Activated naive CD4-positive, alpha-beta T cell treated with anti-CD3 and anti-CD28 coated beads for 36 hours (primary cell): Measurements from ENCODE around the gene EPG5. TPM values are rescaled to one million over a fixed set of nuclear protein-coding genes. Genes with fewer than 3 reads are reported as not detected.
"Not testable (repeated sequence)": the region's sequence is repeated elsewhere in the genome, so short reads cannot be mapped to it uniquely, and the experiment has no call there.

Source experiments
- CTCF ChIA-PET: fragments of 350-600 bp; sonication (Branson Sonifier 250); formaldehyde crosslinking; loops from one replicate; lab custom pipeline; 2021; ENCODE audit warnings: antibody characterized with exemption; lab: Charles Lee
- DNase-seq: peaks from one replicate; pipeline ENCODE4 v3.0.0-alpha.2; 2020
- H3K27ac Mint-ChIP-seq: one replicate; pipeline ENCODE4 v1.8.0; 2021; ENCODE audit warnings: mild to moderate bottlenecking, mixed read lengths
- H3K27me3 Mint-ChIP-seq: one replicate; pipeline ENCODE4 v1.8.0; 2021; ENCODE audit warnings: low read depth, mixed read lengths
- H3K36me3 Mint-ChIP-seq: one replicate; pipeline ENCODE4 v1.8.0; 2021; ENCODE audit warnings: low read depth, mixed read lengths
- H3K4me1 Mint-ChIP-seq: one replicate; pipeline ENCODE4 v1.8.0; 2021; ENCODE audit warnings: low read depth, mixed read lengths
- H3K4me3 Mint-ChIP-seq: one replicate; pipeline ENCODE4 v1.8.0; 2021; ENCODE audit warnings: mild to moderate bottlenecking, moderate library complexity, mixed read lengths
- H3K9me3 Mint-ChIP-seq: one replicate; pipeline ENCODE4 v1.8.0; 2021; ENCODE audit warnings: mixed read lengths
- intact Hi-C: fragments of 100-400 bp; cut with micrococcal nuclease; formaldehyde crosslinking; loops from one replicate; pipeline ENCODE4 v1.15.1; 2023
- total RNA-seq, 2 experiments: library from RNA; stranded (reverse); gene quantifications; one replicate each; pipeline ENCODE4 v1.2.3, GENCODE V29; 2021

EPG5 gene
- total RNA-seq, 2 experiments from 2014 or later: 18.3 to 21.2 TPM

- Mint-ChIP-seq H3K9me3 (peaks cover 3% of the 10 kb centered on the region), H3K27ac (no peak overlapping the region), H3K4me3 (no peak overlapping the region), H3K36me3 (peaks cover 58% of the 10 kb centered on the region), H3K4me1 (peaks cover 10% of the 10 kb centered on the region), H3K27me3 (no peaks in the 10 kb centered on the region)
- intact Hi-C loops: no loop called here
- DNase-seq: no peak
- CTCF ChIA-PET: interaction anchor here (0.6 to 2.1 kb wide), 3 partner anchors 14 to 174 kb away, joined by 3 to 6 read pairs (median 3); no protein-coding TSS in a partner anchor
These were observed 105.2 kb downstream of the EPG5 start for GRCh38 chr18:45861926-45862325.

GRCh38 chr18:45860971-45861370 is 106.2 kb downstream of the EPG5 start:
- no peak for DNase-seq
- peaks cover 53% of the 10 kb centered on the region for H3K36me3 Mint-ChIP-seq
- no peaks in the 10 kb centered on the region for H3K27me3 Mint-ChIP-seq
- no peak overlapping the region for H3K4me3 Mint-ChIP-seq
- peaks cover 3% of the 10 kb centered on the region for H3K9me3 Mint-ChIP-seq
- intact Hi-C loops: no loop called here
- H3K4me1 Mint-ChIP-seq: peaks cover 10% of the 10 kb centered on the region
- H3K27ac Mint-ChIP-seq: no peak overlapping the region
- CTCF ChIA-PET: interaction anchor here (0.6 to 2.1 kb wide), 3 partner anchors 17 to 22 kb away, joined by 3 to 6 read pairs (median 3); no protein-coding TSS in a partner anchor

GRCh38 chr18:45860492-45860891 is 106.6 kb downstream of the EPG5 start:
- H3K4me1 Mint-ChIP-seq: peaks cover 10% of the 10 kb centered on the region
- H3K4me3 Mint-ChIP-seq: no peak overlapping the region
- H3K9me3 Mint-ChIP-seq: peaks cover 3% of the 10 kb centered on the region
- intact Hi-C loops: no loop called here
- peaks cover 53% of the 10 kb centered on the region for H3K36me3 Mint-ChIP-seq
- no peaks in the 10 kb centered on the region for H3K27me3 Mint-ChIP-seq
- no peak overlapping the region for H3K27ac Mint-ChIP-seq
- CTCF ChIA-PET: interaction anchor here (1.6 to 2.1 kb wide), 2 partner anchors 18 to 21 kb away, joined by 3 to 6 read pairs; no protein-coding TSS in a partner anchor
- no peak for DNase-seq

- no peaks in the 10 kb centered on the region for H3K27me3 Mint-ChIP-seq
- H3K27ac Mint-ChIP-seq: no peak overlapping the region
- CTCF ChIA-PET: interaction anchor here (0.6 kb wide), 1 partner anchor 170 kb away, joined by 3 read pairs; no protein-coding TSS in a partner anchor
- peaks cover 3% of the 10 kb centered on the region for H3K9me3 Mint-ChIP-seq
- peaks cover 8% of the 10 kb centered on the region for H3K4me1 Mint-ChIP-seq
- H3K4me3 Mint-ChIP-seq: no peak overlapping the region
- intact Hi-C loops: no loop called here
- H3K36me3 Mint-ChIP-seq: peaks cover 44% of the 10 kb centered on the region
- DNase-seq: no peak
These were observed 107.8 kb downstream of the EPG5 start for GRCh38 chr18:45859334-45859733.

GRCh38 chr18:45856531-45856930 is 110.6 kb downstream of the EPG5 start:
- CTCF ChIA-PET: interaction anchor here (0.6 to 2.3 kb wide), 2 partner anchors 23 to 160 kb away, joined by 3 to 10 read pairs; no protein-coding TSS in a partner anchor
- Mint-ChIP-seq H3K27me3 (no peaks in the 10 kb centered on the region), H3K9me3 (no peaks in the 10 kb centered on the region), H3K36me3 (peaks cover 43% of the 10 kb centered on the region), H3K4me3 (no peak overlapping the region), H3K4me1 (no peaks in the 10 kb centered on the region), H3K27ac (no peak overlapping the region)
- DNase-seq: no peak
- intact Hi-C loops: no loop called here

GRCh38 chr18:45854036-45854586 is 113.0 kb downstream of the EPG5 start:
- CTCF ChIA-PET: interaction anchor here (0.9 to 1.4 kb wide), 3 partner anchors 7 to 26 kb away, joined by 3 to 5 read pairs (median 4); no protein-coding TSS in a partner anchor
- intact Hi-C loops: no loop called here
- Mint-ChIP-seq H3K4me1 (no peaks in the 10 kb centered on the region), H3K27ac (no peak overlapping the region), H3K36me3 (peaks cover 39% of the 10 kb centered on the region), H3K9me3 (no peaks in the 10 kb centered on the region), H3K27me3 (no peaks in the 10 kb centered on the region), H3K4me3 (no peak overlapping the region)
- no peak for DNase-seq

- intact Hi-C loops: no loop called here
- Mint-ChIP-seq H3K4me3 (no peak overlapping the region), H3K27me3 (no peaks in the 10 kb centered on the region), H3K4me1 (no peaks in the 10 kb centered on the region), H3K27ac (peak overlapping the region; percentile 15), H3K9me3 (no peaks in the 10 kb centered on the region), H3K36me3 (peaks cover 31% of the 10 kb centered on the region)
- DNase-seq: no peak
- CTCF ChIA-PET: no interaction called here
These were observed 114.5 kb downstream of the EPG5 start for GRCh38 chr18:45852631-45853030.

GRCh38 chr18:45851161-45851925 is 115.8 kb downstream of the EPG5 start:
- H3K27ac Mint-ChIP-seq: no peak overlapping the region

GRCh38 chr18:45850021-45850420 is 117.1 kb downstream of the EPG5 start:
- Mint-ChIP-seq H3K4me1 (no peaks in the 10 kb centered on the region), H3K27ac (no peak overlapping the region), H3K9me3 (no peaks in the 10 kb centered on the region), H3K27me3 (no peaks in the 10 kb centered on the region), H3K36me3 (peaks cover 20% of the 10 kb centered on the region), H3K4me3 (no peak overlapping the region)
- intact Hi-C loops: no loop called here
- DNase-seq: no peak
- CTCF ChIA-PET: interaction anchor here (2.5 kb wide), 1 partner anchor 30 kb away, joined by 13 read pairs; no protein-coding TSS in a partner anchor

More at GRCh38 chr18:45851161-45851925, 115.8 kb downstream of the EPG5 start:
- Mint-ChIP-seq H3K27me3 (no peaks in the 10 kb centered on the region), H3K36me3 (peaks cover 26% of the 10 kb centered on the region), H3K4me3 (no peak overlapping the region), H3K4me1 (no peaks in the 10 kb centered on the region), H3K9me3 (no peaks in the 10 kb centered on the region)
- DNase-seq: no peak
- CTCF ChIA-PET: interaction anchor here (1.0 to 2.5 kb wide), 2 partner anchors 29 to 240 kb away, joined by 3 to 13 read pairs; no protein-coding TSS in a partner anchor
- intact Hi-C loops: no loop called here

GRCh38 chr18:45849529-45849928 is 117.6 kb downstream of the EPG5 start:
- CTCF ChIA-PET: interaction anchor here (0.7 to 2.5 kb wide), 2 partner anchors 31 to 936 kb away, joined by 4 to 13 read pairs; no protein-coding TSS in a partner anchor
- no peaks in the 10 kb centered on the region for H3K27me3 Mint-ChIP-seq
- H3K4me3 Mint-ChIP-seq: no peak overlapping the region
- H3K27ac Mint-ChIP-seq: no peak overlapping the region
- intact Hi-C loops: loop anchor here (2.0 kb wide), 1 partner anchor 31 kb away; no protein-coding TSS in a partner anchor
- no peaks in the 10 kb centered on the region for H3K9me3 Mint-ChIP-seq
- H3K4me1 Mint-ChIP-seq: no peaks in the 10 kb centered on the region
- no peak for DNase-seq
- H3K36me3 Mint-ChIP-seq: peaks cover 20% of the 10 kb centered on the region

- H3K27ac Mint-ChIP-seq, H3K9me3 Mint-ChIP-seq: not testable (repeated sequence)
- CTCF ChIA-PET: interaction anchor here (0.7 to 1.2 kb wide), 4 partner anchors 9 to 935 kb away, joined by 3 to 5 read pairs (median 4); no protein-coding TSS in a partner anchor
These were observed 118.5 kb downstream of the EPG5 start for GRCh38 chr18:45848643-45849042.

GRCh38 chr18:45847119-45847518 is 120.0 kb downstream of the EPG5 start:
- intact Hi-C loops: no loop called here
- Mint-ChIP-seq H3K36me3 (peaks cover 11% of the 10 kb centered on the region), H3K27me3 (no peaks in the 10 kb centered on the region), H3K9me3 (no peaks in the 10 kb centered on the region), H3K4me3 (no peak overlapping the region), H3K4me1 (no peaks in the 10 kb centered on the region), H3K27ac (no peak overlapping the region)
- no peak for DNase-seq
- CTCF ChIA-PET: interaction anchor here (1.3 kb wide), 1 partner anchor 8 kb away, joined by 5 read pairs; no protein-coding TSS in a partner anchor

More at GRCh38 chr18:45848643-45849042, 118.5 kb downstream of the EPG5 start:
- H3K4me3 Mint-ChIP-seq, DNase-seq, H3K27me3 Mint-ChIP-seq, H3K4me1 Mint-ChIP-seq: not testable (repeated sequence)
- peaks cover 20% of the 10 kb centered on the region for H3K36me3 Mint-ChIP-seq
- intact Hi-C loops: loop anchor here (2.0 kb wide), 1 partner anchor 32 kb away; no protein-coding TSS in a partner anchor
